ENCODE measurements around the gene B4GALT2.

DNA sequence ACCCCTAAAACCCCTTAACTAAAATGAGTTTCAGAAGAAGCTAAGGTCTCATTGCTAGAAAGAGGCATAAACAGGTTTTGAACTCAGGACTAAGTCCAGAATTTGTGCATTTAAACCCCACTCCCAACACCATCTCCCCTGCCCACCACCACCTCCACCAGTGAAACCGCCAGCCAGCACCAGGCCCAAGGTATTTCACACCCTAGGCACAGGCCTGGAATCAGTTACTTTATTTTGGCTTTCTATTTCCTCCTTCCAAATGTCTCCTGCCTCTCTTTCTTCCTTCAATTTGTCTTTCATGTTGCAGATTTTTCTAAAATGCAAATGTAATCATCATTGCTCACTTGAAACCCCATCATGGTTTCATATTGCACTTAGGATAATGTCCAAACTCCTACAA, 34.1 kb upstream of the B4GALT2 start:
- TF ChIP-seq, protein P1, sequence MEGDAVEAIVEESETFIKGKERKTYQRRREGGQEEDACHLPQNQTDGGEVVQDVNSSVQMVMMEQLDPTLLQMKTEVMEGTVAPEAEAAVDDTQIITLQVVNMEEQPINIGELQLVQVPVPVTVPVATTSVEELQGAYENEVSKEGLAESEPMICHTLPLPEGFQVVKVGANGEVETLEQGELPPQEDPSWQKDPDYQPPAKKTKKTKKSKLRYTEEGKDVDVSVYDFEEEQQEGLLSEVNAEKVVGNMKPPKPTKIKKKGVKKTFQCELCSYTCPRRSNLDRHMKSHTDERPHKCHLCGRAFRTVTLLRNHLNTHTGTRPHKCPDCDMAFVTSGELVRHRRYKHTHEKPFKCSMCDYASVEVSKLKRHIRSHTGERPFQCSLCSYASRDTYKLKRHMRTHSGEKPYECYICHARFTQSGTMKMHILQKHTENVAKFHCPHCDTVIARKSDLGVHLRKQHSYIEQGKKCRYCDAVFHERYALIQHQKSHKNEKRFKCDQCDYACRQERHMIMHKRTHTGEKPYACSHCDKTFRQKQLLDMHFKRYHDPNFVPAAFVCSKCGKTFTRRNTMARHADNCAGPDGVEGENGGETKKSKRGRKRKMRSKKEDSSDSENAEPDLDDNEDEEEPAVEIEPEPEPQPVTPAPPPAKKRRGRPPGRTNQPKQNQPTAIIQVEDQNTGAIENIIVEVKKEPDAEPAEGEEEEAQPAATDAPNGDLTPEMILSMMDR (IDR thresholded peaks at IDR 0.05) = no peak
- no peak for TF ChIP-seq POLR2A (IDR thresholded peaks at IDR 0.05)

Measured in testis (tissue), 2 donors.